Fibroblast of lung (primary cell): ENCODE data around the gene SRPRB.

Experiments used
- EZH2 ChIP-seq: IDR thresholded peaks from 2 replicates; pipeline ENCODE4 v1.5.1; 2012; ENCODE audit warnings: low read length, control low read depth, mild to moderate bottlenecking; ENCODE audit errors: missing control alignments
- TF ChIP-seq, protein P1 (sequence below), 2 donors: IDR thresholded peaks in 1 of 2; conservative IDR thresholded peaks in 1 of 2; 1 replicate in 1 of 2; 2 replicates in 1 of 2; pipeline ENCODE4 v1.5.1; 2011 to 2012; ENCODE audit warnings: low read length in 2 of 2, control low read depth in 1 of 2, inconsistent platforms in 1 of 2, low read depth in 1 of 2, mild to moderate bottlenecking in 1 of 2

GRCh38 chr3:133769536-133769935, 36.1 kb upstream of the SRPRB start:
- TF ChIP-seq, protein P1, sequence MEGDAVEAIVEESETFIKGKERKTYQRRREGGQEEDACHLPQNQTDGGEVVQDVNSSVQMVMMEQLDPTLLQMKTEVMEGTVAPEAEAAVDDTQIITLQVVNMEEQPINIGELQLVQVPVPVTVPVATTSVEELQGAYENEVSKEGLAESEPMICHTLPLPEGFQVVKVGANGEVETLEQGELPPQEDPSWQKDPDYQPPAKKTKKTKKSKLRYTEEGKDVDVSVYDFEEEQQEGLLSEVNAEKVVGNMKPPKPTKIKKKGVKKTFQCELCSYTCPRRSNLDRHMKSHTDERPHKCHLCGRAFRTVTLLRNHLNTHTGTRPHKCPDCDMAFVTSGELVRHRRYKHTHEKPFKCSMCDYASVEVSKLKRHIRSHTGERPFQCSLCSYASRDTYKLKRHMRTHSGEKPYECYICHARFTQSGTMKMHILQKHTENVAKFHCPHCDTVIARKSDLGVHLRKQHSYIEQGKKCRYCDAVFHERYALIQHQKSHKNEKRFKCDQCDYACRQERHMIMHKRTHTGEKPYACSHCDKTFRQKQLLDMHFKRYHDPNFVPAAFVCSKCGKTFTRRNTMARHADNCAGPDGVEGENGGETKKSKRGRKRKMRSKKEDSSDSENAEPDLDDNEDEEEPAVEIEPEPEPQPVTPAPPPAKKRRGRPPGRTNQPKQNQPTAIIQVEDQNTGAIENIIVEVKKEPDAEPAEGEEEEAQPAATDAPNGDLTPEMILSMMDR (conservative IDR thresholded peaks at IDR 0.05 in 1 of 2, IDR thresholded peaks at IDR 0.05 in 1 of 2; ENCODE audit: low read depth in 1 of 2, low read length in 2 of 2): no peak
- TF ChIP-seq EZH2: no peak
